MM.1S (cell line): ENCODE results near the gene IFIT1.

Experiments
- DNase-seq: peaks from one replicate; pipeline ENCODE4 v3.0.0-alpha.2; 2015
- H2AFZ ChIP-seq: fragments of 300-600 bp; sonication (generic); 2 replicates; pipeline ENCODE4 v1.6.0; 2016; ENCODE audit warnings: antibody characterized with exemption, low read length
- H3F3A ChIP-seq: fragments of 300-600 bp; sonication (generic); 2 replicates; pipeline ENCODE4 v1.6.1; 2016; ENCODE audit warnings: mild to moderate bottlenecking, antibody characterized with exemption, low read length, moderate library complexity, mixed read lengths; ENCODE audit not compliant: insufficient read depth
- H3K27ac ChIP-seq: fragments of 300-600 bp; sonication (generic); 2 replicates; pipeline ENCODE4 v1.5.1; 2016; ENCODE audit warnings: mild to moderate bottlenecking, low read length
- H3K27me3 ChIP-seq: fragments of 300-600 bp; sonication (generic); replicated peaks from 2 replicates; pipeline ENCODE4 v1.6.0; 2016; ENCODE audit warnings: low read length; ENCODE audit not compliant: insufficient read depth
- H3K36me3 ChIP-seq: fragments of 300-600 bp; sonication (generic); replicated peaks from 2 replicates; pipeline ENCODE4 v1.6.1; 2016; ENCODE audit warnings: mild to moderate bottlenecking, low read length, mixed read lengths; ENCODE audit not compliant: insufficient read depth
- H3K4me1 ChIP-seq: fragments of 300-600 bp; sonication (generic); 2 replicates; pipeline ENCODE4 v1.6.1; 2016; ENCODE audit warnings: low read length, mixed read lengths
- H3K4me2 ChIP-seq: fragments of 300-600 bp; sonication (generic); 2 replicates; pipeline ENCODE4 v1.6.0; 2016; ENCODE audit warnings: low read depth, low read length
- H3K4me3 ChIP-seq: fragments of 300-600 bp; sonication (generic); 2 replicates; pipeline ENCODE4 v1.5.1; 2016; ENCODE audit warnings: low read length, mixed read lengths
- H3K79me2 ChIP-seq: fragments of 300-600 bp; sonication (generic); 2 replicates; pipeline ENCODE4 v1.6.1; 2016; ENCODE audit warnings: mixed run types, low read length, mixed read lengths
- H3K9ac ChIP-seq: fragments of 300-600 bp; sonication (generic); 2 replicates; pipeline ENCODE4 v1.6.1; 2016; ENCODE audit warnings: low read length, mixed read lengths
- H3K9me2 ChIP-seq: fragments of 300-600 bp; sonication (generic); replicated peaks from 2 replicates; pipeline ENCODE4 v1.6.1; 2016; ENCODE audit warnings: mild to moderate bottlenecking, low read length, mixed read lengths; ENCODE audit not compliant: insufficient read depth
- H3K9me3 ChIP-seq: fragments of 300-600 bp; sonication (generic); replicated peaks from 2 replicates; pipeline ENCODE4 v1.6.1; 2016; ENCODE audit warnings: mild to moderate bottlenecking, low read length, mixed read lengths; ENCODE audit not compliant: insufficient read depth
- H4K20me1 ChIP-seq: fragments of 300-600 bp; sonication (generic); 2 replicates; pipeline ENCODE4 v1.6.1; 2016; ENCODE audit warnings: mild to moderate bottlenecking, low read length, moderate library complexity, mixed read lengths; ENCODE audit not compliant: insufficient read depth
- EZH2 ChIP-seq: fragments of 300-600 bp; sonication (generic); optimal IDR thresholded peaks from 2 replicates; pipeline ENCODE3; 2017; ENCODE audit warnings: low read depth, mild to moderate bottlenecking, antibody characterized with exemption, low read length, mixed read lengths
- EZH2phosphoT487 ChIP-seq: fragments of 300-600 bp; sonication (generic); IDR thresholded peaks from 2 replicates; pipeline ENCODE4 v1.6.1; 2018; ENCODE audit warnings: antibody characterized with exemption, low read length
- TF ChIP-seq, protein P1 (sequence below): fragments of 300-600 bp; sonication (generic); IDR thresholded peaks from 2 replicates; pipeline ENCODE4 v1.5.1; 2016; ENCODE audit warnings: antibody characterized with exemption, low read length, mixed read lengths

IFIT1 gene

DNA sequence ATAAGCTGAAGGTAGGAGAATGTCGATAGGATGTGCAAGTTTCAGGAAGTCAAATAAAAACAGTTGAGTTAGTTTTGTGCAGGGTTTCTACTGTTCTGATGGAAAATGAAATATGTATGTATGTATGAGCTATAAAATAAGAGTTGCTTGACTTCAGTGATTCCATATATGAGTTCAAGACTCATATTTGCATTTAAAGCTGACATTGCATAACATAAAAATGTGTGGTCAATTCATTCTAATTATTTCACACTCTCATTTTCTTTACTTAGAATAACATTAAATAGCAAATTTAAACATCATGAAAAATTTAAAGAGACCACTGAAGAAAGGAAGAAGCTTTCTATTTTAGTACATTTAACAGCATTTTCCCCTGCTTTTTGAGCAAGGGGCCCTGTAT is 59.8 kb downstream of the IFIT1 start:
- H2AFZ ChIP-seq = no peak overlapping the region
- TF ChIP-seq EZH2 = no peak
- TF ChIP-seq, protein P1, sequence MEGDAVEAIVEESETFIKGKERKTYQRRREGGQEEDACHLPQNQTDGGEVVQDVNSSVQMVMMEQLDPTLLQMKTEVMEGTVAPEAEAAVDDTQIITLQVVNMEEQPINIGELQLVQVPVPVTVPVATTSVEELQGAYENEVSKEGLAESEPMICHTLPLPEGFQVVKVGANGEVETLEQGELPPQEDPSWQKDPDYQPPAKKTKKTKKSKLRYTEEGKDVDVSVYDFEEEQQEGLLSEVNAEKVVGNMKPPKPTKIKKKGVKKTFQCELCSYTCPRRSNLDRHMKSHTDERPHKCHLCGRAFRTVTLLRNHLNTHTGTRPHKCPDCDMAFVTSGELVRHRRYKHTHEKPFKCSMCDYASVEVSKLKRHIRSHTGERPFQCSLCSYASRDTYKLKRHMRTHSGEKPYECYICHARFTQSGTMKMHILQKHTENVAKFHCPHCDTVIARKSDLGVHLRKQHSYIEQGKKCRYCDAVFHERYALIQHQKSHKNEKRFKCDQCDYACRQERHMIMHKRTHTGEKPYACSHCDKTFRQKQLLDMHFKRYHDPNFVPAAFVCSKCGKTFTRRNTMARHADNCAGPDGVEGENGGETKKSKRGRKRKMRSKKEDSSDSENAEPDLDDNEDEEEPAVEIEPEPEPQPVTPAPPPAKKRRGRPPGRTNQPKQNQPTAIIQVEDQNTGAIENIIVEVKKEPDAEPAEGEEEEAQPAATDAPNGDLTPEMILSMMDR = no peak
- TF ChIP-seq EZH2phosphoT487 = no peak
- H3K4me2 ChIP-seq = no peak overlapping the region
- no peaks in the 10 kb centered on the region for H3F3A ChIP-seq
- H3K9me2 ChIP-seq = no peaks in the 10 kb centered on the region
- H3K36me3 ChIP-seq = no peaks in the 10 kb centered on the region
- H4K20me1 ChIP-seq = no peaks in the 10 kb centered on the region
- no peak overlapping the region for H3K27ac ChIP-seq
- H3K27me3 ChIP-seq = no peaks in the 10 kb centered on the region
- H3K4me1 ChIP-seq = no peaks in the 10 kb centered on the region
- H3K9ac ChIP-seq = no peak overlapping the region
- no peak for DNase-seq
- no peaks in the 10 kb centered on the region for H3K9me3 ChIP-seq
- no peaks in the 10 kb centered on the region for H3K79me2 ChIP-seq
- H3K4me3 ChIP-seq = no peak overlapping the region

DNA sequence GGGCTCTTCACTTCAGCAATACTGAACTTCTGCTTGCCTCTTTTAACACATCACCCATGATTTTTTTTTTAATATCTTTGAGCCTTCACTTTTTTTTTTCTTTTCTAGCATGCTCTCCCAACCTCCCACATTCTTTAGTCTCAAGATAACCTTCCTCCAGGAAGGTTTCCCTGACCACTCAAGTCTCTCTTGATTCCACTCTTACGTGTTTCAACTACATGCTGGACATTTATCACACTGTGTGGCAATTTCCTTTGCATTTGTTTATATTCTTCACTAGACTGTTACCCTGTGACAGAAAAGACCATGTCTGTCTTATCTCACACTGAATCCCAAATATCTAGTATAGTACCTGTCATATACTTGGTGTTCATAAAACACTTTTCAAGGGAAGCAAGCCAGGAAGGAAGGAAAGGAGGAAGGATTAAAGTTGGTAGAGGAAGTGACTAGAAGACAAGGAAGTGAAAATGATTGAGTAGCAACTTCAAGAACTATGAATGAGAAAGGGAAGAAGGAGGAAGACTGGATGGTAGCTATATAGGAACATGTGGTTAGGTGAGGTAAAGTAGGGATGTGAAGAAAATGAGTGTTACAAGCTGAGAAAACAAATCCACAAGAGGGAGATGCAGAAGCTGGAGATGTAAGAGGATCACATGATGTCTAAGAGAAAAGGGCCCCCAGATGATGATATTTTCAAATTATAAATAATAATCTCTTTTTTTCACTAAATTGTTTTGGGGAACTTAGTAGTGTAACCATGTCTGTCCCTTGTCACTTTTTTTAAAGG is 62.3 kb downstream of the IFIT1 start:
- no peaks in the 10 kb centered on the region for H3K9me3 ChIP-seq
- TF ChIP-seq EZH2phosphoT487 = no peak
- TF ChIP-seq, protein P1 = no peak
- no peak for TF ChIP-seq EZH2
- no peak overlapping the region for H3K9ac ChIP-seq
- no peak overlapping the region for H3K27ac ChIP-seq
- no peaks in the 10 kb centered on the region for H3K36me3 ChIP-seq
- no peaks in the 10 kb centered on the region for H4K20me1 ChIP-seq
- H3K9me2 ChIP-seq = no peaks in the 10 kb centered on the region
- no peaks in the 10 kb centered on the region for H3K79me2 ChIP-seq
- no peaks in the 10 kb centered on the region for H3K4me1 ChIP-seq
- no peak overlapping the region for H3K4me2 ChIP-seq
- H3K27me3 ChIP-seq = no peaks in the 10 kb centered on the region
- H3K4me3 ChIP-seq = no peak overlapping the region
- no peak for DNase-seq
- no peak overlapping the region for H2AFZ ChIP-seq
- H3F3A ChIP-seq = no peaks in the 10 kb centered on the region
